Measurements from ENCODE around the gene ALG8.
"Not testable (repeated sequence)": the region's sequence is repeated elsewhere in the genome, so short reads cannot be mapped to it uniquely, and the experiment has no call there.

Gene ALG8

DNA sequence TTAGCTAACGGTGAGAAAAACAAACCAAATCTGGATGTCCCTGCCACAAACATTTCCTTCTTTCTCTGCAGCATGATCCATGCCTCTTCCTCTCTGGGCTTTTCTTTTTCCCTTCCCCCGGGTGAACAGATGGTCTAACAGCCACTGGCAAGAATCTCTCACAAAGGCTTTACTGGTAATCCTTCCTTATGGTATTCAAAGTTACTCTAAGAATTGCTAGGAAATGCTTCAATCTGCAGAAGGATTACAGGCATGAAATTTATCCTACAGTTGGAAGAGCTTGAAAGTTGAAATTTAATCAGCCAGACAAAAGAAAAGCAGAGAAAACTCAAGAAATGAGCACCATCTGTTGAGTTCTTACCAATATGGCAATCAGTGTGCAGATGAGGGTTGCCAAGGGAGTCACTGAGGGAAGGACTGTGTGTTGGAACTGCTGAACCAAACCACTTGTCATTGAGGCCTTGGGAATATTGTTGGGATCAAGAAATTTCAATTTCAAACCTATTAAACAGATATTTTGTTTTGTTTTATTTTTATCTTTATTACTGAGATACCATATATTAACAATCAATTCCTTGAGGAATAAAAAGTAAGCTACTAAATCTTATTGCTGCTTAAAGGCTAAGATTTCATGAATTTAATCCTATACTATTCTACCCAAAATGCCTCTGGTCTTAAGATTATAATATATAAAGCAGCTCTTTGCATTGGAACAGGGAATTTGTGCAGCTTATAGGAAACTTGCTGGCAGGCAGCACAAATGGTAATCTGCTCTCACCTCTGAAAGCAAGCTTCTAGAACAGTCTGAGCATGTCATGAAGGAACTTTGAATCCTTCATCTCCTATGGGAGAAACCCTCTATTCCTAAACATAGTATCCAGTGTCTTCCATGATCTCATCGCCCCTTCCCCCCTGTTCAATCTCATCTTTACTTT is 30.1 kb downstream of the ALG8 start:
- H3K36me3 Mint-ChIP-seq (ENCODE audit: insufficient read depth) = peaks cover 25% of the 10 kb centered on the region
- H3K4me1 Mint-ChIP-seq (ENCODE audit: low read depth in 2 of 2) = no peaks in the 10 kb centered on the region
- H3K27ac Mint-ChIP-seq = no peak overlapping the region
- no peak overlapping the region for H3K4me3 Mint-ChIP-seq
- DNase-seq = no peak
- H3K27me3 Mint-ChIP-seq = no peaks in the 10 kb centered on the region
- no peaks in the 10 kb centered on the region for H3K9me3 Mint-ChIP-seq
- no peak for ATAC-seq (replicated peaks)

DNA sequence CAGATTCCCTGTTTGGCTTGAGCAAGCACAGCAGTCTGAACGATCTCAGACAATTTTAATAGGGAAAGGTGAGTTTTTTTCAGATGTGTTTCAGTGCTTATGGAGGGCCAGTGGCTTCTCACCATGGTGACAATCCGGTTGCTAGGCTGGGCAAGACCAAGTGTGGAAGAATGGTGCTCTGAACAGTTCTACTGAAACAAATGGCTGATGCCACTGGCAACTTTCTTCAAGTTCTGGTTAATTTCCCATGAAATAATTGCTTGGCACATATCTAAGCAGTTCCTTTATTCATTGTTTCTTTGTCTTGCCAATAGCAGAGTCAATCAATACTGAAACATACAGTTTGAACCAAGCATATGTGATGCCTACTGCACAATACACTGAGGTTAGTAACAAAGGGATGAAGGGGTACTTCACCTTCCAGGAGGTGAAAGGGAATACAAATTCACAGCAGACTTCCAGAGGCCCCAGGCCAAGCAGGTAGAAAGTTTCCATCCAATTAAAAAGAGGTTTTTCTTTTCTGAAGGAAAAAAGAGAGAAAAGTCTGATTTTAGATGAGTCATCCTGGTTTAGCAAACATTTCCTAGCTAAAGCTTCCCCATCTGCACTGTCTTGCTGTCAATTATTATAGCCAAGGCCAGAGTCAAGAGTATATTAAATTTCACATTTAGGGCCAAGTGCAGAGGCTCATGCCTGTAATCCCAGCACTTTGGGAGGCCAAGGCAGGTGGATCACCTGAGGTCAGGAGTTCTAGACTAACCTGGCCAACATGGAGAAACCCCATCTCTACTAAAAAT is 38.6 kb downstream of the ALG8 start:
- Mint-ChIP-seq H3K36me3 (ENCODE audit: insufficient read depth) (peaks cover 29% of the 10 kb centered on the region), H3K9me3 (no peaks in the 10 kb centered on the region), H3K4me1 (ENCODE audit: low read depth in 2 of 2) (no peaks in the 10 kb centered on the region), H3K27ac (no peak overlapping the region), H3K4me3 (no peak overlapping the region), H3K27me3 (no peaks in the 10 kb centered on the region)
- DNase-seq = no peak
- ATAC-seq (replicated peaks) = no peak

DNA sequence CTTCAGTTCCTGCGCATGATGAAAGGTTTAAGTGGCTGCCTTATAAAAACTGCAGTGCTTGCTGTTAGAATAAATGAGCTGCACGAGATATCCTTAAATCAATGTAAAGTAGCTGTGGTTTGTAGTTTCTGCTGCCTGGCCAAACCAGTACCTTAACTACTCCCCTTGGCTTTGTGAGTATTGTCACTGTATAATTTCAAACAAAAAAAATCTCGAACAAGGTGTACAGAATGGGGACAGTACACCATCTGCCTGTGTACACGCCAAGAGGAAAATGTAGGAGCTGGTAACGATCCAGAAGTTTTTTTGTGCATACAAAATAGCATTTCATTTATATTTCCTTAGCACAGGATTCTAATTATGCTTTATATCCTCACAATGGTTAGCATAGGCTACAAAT is 39.2 kb downstream of the ALG8 start:
- DNase-seq = no peak
- H3K4me1 Mint-ChIP-seq (ENCODE audit: low read depth in 2 of 2) = no peaks in the 10 kb centered on the region
- H3K4me3 Mint-ChIP-seq = no peak overlapping the region
- H3K36me3 Mint-ChIP-seq (ENCODE audit: insufficient read depth) = peaks cover 29% of the 10 kb centered on the region
- H3K9me3 Mint-ChIP-seq = no peaks in the 10 kb centered on the region
- H3K27me3 Mint-ChIP-seq = no peaks in the 10 kb centered on the region
- no peak for ATAC-seq (replicated peaks)
- H3K27ac Mint-ChIP-seq = no peak overlapping the region

DNA sequence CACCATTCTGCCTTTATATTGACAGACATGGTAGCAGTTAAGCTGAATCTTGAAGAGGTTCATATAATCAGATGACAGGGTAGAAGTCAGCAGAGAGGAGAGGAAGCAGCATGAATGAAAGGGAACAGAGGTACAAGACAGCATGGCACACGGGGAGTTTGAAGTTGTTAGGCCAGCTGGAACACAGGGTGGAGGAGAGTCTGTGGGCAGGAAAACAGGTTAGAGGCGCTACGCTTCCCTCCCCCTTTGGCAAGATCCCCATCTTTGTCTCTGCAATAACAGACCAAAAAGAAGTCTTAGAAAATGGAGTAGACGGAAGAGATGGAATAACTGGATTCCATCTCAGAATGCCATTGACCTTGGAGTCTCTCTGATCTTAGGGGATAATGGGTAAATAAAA is 39.8 kb downstream of the ALG8 start:
- Mint-ChIP-seq H3K27ac (no peak overlapping the region), H3K4me1 (ENCODE audit: low read depth in 2 of 2) (no peaks in the 10 kb centered on the region), H3K27me3 (no peaks in the 10 kb centered on the region), H3K36me3 (ENCODE audit: insufficient read depth) (peaks cover 29% of the 10 kb centered on the region), H3K4me3 (no peak overlapping the region), H3K9me3 (no peaks in the 10 kb centered on the region)
- DNase-seq = no peak
- ATAC-seq (replicated peaks) = no peak

DNA sequence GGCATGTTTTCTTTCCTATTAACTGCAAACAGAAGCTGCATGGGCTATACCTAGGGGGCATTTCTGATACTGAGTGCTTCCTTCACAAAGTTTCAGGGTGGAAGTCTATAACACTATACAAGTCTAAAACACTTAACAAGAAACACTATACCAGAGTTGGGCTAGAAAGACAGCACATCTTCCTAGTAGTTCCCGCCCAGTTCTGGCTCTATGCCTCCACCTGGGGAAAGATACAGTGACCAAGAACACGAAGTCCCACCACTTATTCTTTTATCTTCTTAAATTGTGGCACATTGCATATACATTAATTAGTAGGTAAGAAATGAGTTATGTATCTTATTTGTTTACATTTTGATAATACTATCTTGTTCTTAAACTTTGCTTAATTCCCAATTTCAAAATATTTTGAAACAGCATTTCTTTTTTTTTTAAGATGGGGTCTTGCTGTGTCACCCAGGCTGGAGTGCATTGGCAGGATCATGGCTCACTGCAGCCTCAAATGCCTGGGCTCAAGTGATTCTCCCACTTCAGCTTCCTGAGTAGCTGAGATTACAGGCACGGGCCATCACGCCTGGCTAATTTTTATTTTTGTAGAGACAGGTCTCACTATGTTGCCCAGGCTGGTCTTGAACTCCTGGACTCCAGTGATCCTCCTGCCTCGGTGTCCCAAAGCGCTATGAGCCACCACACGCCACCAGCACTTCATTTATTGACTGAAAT is 41.6 kb downstream of the ALG8 start:
- DNase-seq (no peak), ATAC-seq (replicated peaks) (no peak)
- no peak overlapping the region for H3K4me3 Mint-ChIP-seq
- no peaks in the 10 kb centered on the region for H3K9me3 Mint-ChIP-seq
- no peaks in the 10 kb centered on the region for H3K27me3 Mint-ChIP-seq
- peaks cover 0 to 1% of the 10 kb centered on the region in 2 donors for H3K4me1 Mint-ChIP-seq (ENCODE audit: low read depth in 2 of 2)
- H3K36me3 Mint-ChIP-seq (ENCODE audit: insufficient read depth) = peaks cover 21% of the 10 kb centered on the region
- H3K27ac Mint-ChIP-seq = no peak overlapping the region

DNA sequence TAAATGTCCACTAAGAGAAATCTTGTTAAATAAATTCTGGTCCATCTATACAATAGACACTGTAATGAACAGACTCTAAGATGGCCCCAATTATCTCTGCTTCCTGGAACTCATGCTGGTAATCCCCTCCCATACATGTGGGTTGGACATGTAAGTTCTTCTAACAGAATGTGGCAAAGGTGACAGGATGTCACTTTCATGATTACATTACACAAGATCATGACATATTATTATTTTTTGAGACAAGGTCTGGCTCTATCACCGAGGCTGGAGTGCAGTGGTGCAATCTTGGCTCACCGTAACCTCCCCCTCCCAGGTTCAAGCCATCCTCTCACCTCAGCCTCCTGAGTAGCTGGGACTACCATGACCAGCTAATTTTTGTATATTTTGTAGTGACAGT is 45.2 kb downstream of the ALG8 start:
- DNase-seq = no peak
- ATAC-seq (replicated peaks) = peak; percentile 54
- H3K36me3 Mint-ChIP-seq (ENCODE audit: insufficient read depth) = peaks cover 13% of the 10 kb centered on the region
- no peak overlapping the region for H3K27ac Mint-ChIP-seq
- no peaks in the 10 kb centered on the region for H3K27me3 Mint-ChIP-seq
- peaks cover 0 to 1% of the 10 kb centered on the region in 2 donors for H3K4me1 Mint-ChIP-seq (ENCODE audit: low read depth in 2 of 2)
- no peaks in the 10 kb centered on the region for H3K9me3 Mint-ChIP-seq
- H3K4me3 Mint-ChIP-seq = no peak overlapping the region

DNA sequence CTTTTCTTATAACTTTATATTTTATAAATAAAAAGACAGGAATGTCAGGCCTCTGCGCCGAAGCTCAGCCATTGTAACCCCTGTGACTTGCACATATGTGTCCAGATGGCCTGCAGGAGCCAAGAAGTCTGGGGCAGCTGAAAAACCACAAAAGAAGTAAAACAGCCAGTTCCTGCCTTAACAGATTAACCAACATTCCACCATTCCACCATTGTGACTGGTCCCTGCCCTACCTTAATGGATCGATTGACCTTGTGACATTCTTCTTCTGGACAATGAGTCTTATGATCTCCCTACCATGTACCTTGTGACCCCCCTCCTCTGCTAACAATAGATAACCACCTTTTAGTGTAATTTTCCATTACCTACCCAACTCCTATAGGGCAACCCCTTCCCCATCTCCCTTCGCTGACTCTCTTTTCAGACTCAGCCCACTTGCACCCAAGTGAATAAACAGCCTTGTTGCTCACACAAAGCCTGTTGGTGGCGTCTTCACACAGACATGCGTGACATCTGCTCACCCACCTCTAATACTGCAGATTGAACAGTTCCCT is 52.8 kb downstream of the ALG8 start:
- not testable (repeated sequence) for DNase-seq; H3K36me3 Mint-ChIP-seq (ENCODE audit: insufficient read depth); ATAC-seq (replicated peaks); H3K4me1 Mint-ChIP-seq (ENCODE audit: low read depth in 2 of 2); H3K27me3 Mint-ChIP-seq; H3K4me3 Mint-ChIP-seq; H3K9me3 Mint-ChIP-seq; H3K27ac Mint-ChIP-seq

DNA sequence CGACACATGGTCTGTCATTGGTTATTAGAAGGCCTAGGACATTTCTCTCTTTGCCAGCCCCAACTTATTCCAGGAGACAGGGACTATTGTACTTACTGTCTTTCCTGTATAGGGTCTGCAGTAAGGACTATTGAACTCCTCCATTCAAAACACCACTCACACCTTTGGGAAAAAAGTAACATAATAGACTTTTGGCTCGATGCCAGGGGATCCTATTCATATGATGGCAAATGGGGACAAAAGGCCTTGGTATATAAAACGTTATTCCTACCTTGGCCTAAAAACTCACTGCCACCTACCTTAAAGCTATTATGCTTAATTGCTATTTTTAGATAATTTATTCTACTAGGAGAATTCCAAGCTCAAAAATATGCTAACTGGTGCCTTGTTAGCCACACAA is 53.5 kb downstream of the ALG8 start:
- ATAC-seq (replicated peaks) = no peak
- H3K27ac Mint-ChIP-seq = no peak overlapping the region
- H3K4me3 Mint-ChIP-seq = no peak overlapping the region

DNA sequence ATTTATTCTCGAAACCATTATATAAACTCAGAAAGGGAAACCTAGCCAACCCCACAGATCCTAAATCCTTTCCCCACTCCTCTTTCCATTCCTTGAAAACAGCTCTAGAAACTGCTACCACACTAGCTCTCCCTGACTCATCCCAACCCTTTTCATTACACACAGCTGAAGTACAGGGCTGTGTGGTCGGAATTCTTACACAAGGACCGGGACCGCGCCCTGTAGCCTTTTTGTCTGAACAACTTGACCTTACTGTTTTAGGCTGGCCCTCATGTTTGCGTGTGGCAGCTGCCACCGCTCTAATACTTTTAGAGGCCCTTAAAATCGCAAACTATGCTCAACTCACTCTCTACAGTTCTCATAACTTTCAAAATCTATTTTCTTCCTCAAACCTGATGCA is 54.9 kb downstream of the ALG8 start:
- not testable (repeated sequence) for DNase-seq; ATAC-seq (replicated peaks); H3K4me3 Mint-ChIP-seq; H3K27me3 Mint-ChIP-seq; H3K36me3 Mint-ChIP-seq (ENCODE audit: insufficient read depth); H3K27ac Mint-ChIP-seq; H3K9me3 Mint-ChIP-seq
- H3K4me1 Mint-ChIP-seq (ENCODE audit: low read depth in 2 of 2) = peaks cover 10 to 13% of the 10 kb centered on the region in 2 donors

More for the DNA sequence above, 53.5 kb downstream of the ALG8 start:
- Mint-ChIP-seq H3K36me3 (ENCODE audit: insufficient read depth) (no peaks in the 10 kb centered on the region), H3K27me3 (no peaks in the 10 kb centered on the region), H3K4me1 (ENCODE audit: low read depth in 2 of 2) (peaks cover 9 to 11% of the 10 kb centered on the region in 2 donors), H3K9me3 (no peaks in the 10 kb centered on the region)
- DNase-seq = no peak

DNA sequence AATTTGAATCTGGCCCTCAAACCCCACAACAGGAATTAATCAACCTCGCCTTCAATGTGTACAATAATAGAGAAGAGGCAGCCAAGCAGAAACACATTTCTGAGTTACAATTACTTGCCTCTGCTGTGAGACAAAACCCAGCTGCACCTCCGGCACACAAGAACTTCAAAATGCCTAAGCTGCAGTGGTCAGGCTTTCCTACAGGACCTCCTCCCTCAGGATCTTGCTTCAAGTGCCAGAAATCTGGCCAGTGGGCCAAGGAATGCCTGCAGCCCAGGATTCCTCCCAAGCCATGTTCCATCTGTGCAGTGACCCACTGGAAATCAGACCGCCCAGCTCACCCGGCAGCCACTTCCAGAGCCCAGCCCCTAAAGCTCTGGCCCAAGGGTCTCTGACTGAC is 56.4 kb downstream of the ALG8 start:
- peaks cover 9% of the 10 kb centered on the region for H3K36me3 Mint-ChIP-seq (ENCODE audit: insufficient read depth)
- DNase-seq (no peak), ATAC-seq (replicated peaks) (no peak)
- no peaks in the 10 kb centered on the region for H3K27me3 Mint-ChIP-seq
- no peak overlapping the region for H3K27ac Mint-ChIP-seq
- peaks cover 16 to 21% of the 10 kb centered on the region in 2 donors for H3K4me1 Mint-ChIP-seq (ENCODE audit: low read depth in 2 of 2)
- H3K9me3 Mint-ChIP-seq = no peaks in the 10 kb centered on the region
- H3K4me3 Mint-ChIP-seq = no peak overlapping the region

DNA sequence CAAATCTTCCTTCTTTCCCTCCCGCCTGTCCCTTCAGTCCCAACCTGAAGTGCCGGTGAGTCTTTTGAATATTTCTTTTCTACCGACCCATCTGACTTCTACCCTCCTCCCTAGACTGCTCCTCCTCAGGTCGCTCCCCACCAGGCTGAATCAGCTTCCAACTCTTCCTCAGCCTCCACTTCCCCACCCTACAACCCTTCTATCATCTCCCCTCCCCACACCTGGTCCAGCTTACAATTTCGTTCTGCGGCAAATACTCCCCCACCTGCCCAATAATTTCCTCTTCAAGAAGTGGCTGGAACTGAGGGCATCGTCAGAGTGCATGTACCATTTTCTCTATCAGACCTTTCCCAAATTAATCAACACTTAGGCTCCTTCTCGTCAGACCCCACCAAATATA is 57.3 kb downstream of the ALG8 start:
- Mint-ChIP-seq H3K36me3 (ENCODE audit: insufficient read depth) (peaks cover 9% of the 10 kb centered on the region), H3K4me1 (ENCODE audit: low read depth in 2 of 2) (peaks cover 22 to 27% of the 10 kb centered on the region in 2 donors), H3K9me3 (no peaks in the 10 kb centered on the region), H3K4me3 (no peak overlapping the region), H3K27me3 (no peaks in the 10 kb centered on the region), H3K27ac (peak overlapping the region; percentile 27 to 60)
- ATAC-seq (replicated peaks) (no peak), DNase-seq (no peak)

DNA sequence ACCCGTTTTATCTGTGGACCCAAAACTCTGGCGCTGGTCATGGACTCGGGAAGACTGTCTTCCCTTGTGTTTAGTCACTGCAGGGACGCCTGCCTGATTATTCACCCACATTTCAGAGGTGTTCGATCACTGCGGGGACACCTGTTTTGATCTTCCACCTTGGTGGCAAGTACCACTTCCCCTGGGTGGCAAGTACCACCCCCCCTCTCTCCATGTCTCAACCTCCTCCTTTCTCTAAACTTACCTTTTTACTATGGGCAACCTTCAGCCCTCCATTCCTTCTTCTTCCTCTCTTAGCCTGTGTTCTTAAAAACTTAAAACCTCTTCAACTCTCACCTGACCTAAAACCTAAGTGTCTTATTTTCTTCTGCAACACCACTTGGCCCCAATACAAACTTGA is 57.8 kb downstream of the ALG8 start:
- no peaks in the 10 kb centered on the region for H3K9me3 Mint-ChIP-seq
- H3K4me3 Mint-ChIP-seq = peak overlapping the region; percentile 53 to 82
- peaks cover 25 to 31% of the 10 kb centered on the region in 2 donors for H3K4me1 Mint-ChIP-seq (ENCODE audit: low read depth in 2 of 2)
- peak in 1 of 3 experiments; percentile 4 for DNase-seq
- ATAC-seq (replicated peaks) = peak; percentile 25
- H3K27ac Mint-ChIP-seq = peak overlapping the region; percentile 27 to 60
- H3K36me3 Mint-ChIP-seq (ENCODE audit: insufficient read depth) = peaks cover 9% of the 10 kb centered on the region
- no peaks in the 10 kb centered on the region for H3K27me3 Mint-ChIP-seq

DNA sequence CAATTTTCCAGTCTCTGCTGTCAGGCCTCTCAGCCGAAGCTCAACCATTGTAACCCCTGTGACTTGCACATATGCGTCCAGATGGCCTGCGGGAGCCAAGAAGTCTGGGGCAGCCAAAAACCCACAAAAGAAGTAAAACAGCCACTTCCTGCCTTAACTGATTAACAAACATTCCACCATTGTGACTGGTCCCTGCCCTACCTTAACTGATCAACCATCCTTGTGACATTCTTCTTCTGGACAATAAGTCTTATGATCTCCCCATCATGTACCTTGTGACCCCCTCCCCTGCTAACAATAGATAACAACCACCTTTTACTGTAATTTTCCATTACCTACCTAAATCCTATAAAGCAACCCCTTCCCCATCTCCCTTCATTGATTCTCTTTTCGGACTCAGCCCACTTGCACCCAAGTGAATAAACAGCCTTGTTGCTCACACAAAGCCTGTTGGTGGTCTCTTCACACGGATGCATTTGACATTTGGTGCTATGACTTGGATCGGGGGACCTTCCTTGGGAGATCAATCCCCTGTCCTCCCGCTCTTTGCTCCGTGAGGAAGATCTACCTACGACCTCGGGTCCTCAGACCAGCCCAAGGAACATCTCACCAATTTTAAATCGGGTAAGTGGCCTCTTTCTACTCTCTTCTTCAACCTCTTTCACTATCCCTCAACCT is 58.5 kb downstream of the ALG8 start:
- ATAC-seq (replicated peaks) = no peak
- DNase-seq = no peak
- Mint-ChIP-seq H3K36me3 (ENCODE audit: insufficient read depth) (peaks cover 12% of the 10 kb centered on the region), H3K27me3 (no peaks in the 10 kb centered on the region), H3K9me3 (no peaks in the 10 kb centered on the region), H3K4me3 (peak overlapping the region; percentile 82 to 87), H3K27ac (peak overlapping the region; percentile 27 to 60), H3K4me1 (ENCODE audit: low read depth in 2 of 2) (peaks cover 28 to 36% of the 10 kb centered on the region in 2 donors)

Data from effector memory CD8-positive, alpha-beta T cell (primary cell).